HG03521 (cell line): Measurements from ENCODE around the gene GUCA2B.

Source experiments
- ATAC-seq: cut with Tn5 transposase; IDR thresholded peaks from one replicate; pipeline ENCODE4 v1.9.1; 2021; ENCODE audit warnings: mild to moderate bottlenecking, moderate library complexity; ENCODE audit not compliant: unreplicated experiment

GUCA2B gene

GRCh38 chr1:42165511-42166210, 12.5 kb downstream of the GUCA2B start:
- ATAC-seq: no peak

- no peak for ATAC-seq
These were observed 14.6 kb downstream of the GUCA2B start for GRCh38 chr1:42167611-42168390.

GRCh38 chr1:42168391-42168670, 15.1 kb downstream of the GUCA2B start:
- no peak for ATAC-seq

- ATAC-seq: no peak
These were observed 15.6 kb downstream of the GUCA2B start for GRCh38 chr1:42168763-42169162.

GRCh38 chr1:42170779-42171621, 17.8 kb downstream of the GUCA2B start:
- no peak for ATAC-seq

- no peak for ATAC-seq
These were observed 18.6 kb downstream of the GUCA2B start for GRCh38 chr1:42171679-42172266.

- no peak for ATAC-seq
These were observed 19.3 kb downstream of the GUCA2B start for GRCh38 chr1:42172381-42173133.

- no peak for ATAC-seq
These were observed 20.1 kb downstream of the GUCA2B start for GRCh38 chr1:42173155-42173933.

- no peak for ATAC-seq
These were observed 20.9 kb downstream of the GUCA2B start for GRCh38 chr1:42173961-42174735.

- no peak for ATAC-seq
These were observed 22.3 kb downstream of the GUCA2B start for GRCh38 chr1:42175314-42176054.

GRCh38 chr1:42176902-42177519, 23.8 kb downstream of the GUCA2B start:
- no peak for ATAC-seq

GRCh38 chr1:42177541-42177981, 24.4 kb downstream of the GUCA2B start:
- no peak for ATAC-seq

GRCh38 chr1:42178249-42178648, 25.0 kb downstream of the GUCA2B start:
- ATAC-seq: no peak

GRCh38 chr1:42179275-42179674, 26.1 kb downstream of the GUCA2B start:
- ATAC-seq: no peak

GRCh38 chr1:42179900-42180329, 26.7 kb downstream of the GUCA2B start:
- no peak for ATAC-seq

- no peak for ATAC-seq
These were observed 28.5 kb downstream of the GUCA2B start for GRCh38 chr1:42181687-42182086.

GRCh38 chr1:42183210-42183956, 30.2 kb downstream of the GUCA2B start:
- no peak for ATAC-seq
